Progenitor cell of endocrine pancreas (in vitro differentiated cells): ENCODE results near the gene CDC42EP3. TPM values are rescaled to one million over a fixed set of nuclear protein-coding genes. Genes with fewer than 3 reads are reported as not detected.

ENCODE experiments used
- DNase-seq: peaks from one replicate; pipeline ENCODE4 v3.0.0; 2021; ENCODE audit warnings: low spot score; ENCODE audit not compliant: unreplicated experiment
- H3K27ac Mint-ChIP-seq: 2 replicates; pipeline ENCODE4 v1.8.0; 2021; ENCODE audit warnings: mild to moderate bottlenecking, moderate library complexity, mixed read lengths
- H3K27me3 Mint-ChIP-seq: 2 replicates; pipeline ENCODE4 v1.8.0; 2021; ENCODE audit warnings: mixed read lengths
- H3K36me3 Mint-ChIP-seq: 2 replicates; pipeline ENCODE4 v1.8.0; 2022; ENCODE audit warnings: mixed read lengths; ENCODE audit not compliant: insufficient read depth
- H3K4me1 Mint-ChIP-seq: 2 replicates; pipeline ENCODE4 v1.8.0; 2021; ENCODE audit warnings: low read depth, mixed read lengths
- H3K4me3 Mint-ChIP-seq: 2 replicates; pipeline ENCODE4 v1.8.0; 2021; ENCODE audit warnings: low read depth, mild to moderate bottlenecking, moderate library complexity, mixed read lengths
- H3K9me3 Mint-ChIP-seq: 2 replicates; pipeline ENCODE4 v1.8.0; 2021; ENCODE audit warnings: low read depth, mixed read lengths
- CTCF ChIP-seq: fragments of 200-600 bp; sonication (generic); IDR thresholded peaks from one replicate; pipeline ENCODE4 v1.5.0; 2021; ENCODE audit warnings: antibody characterized with exemption, mild to moderate bottlenecking; ENCODE audit not compliant: unreplicated experiment
- total RNA-seq: library from RNA; stranded (reverse); gene quantifications from 2 replicates; pipeline ENCODE4 v1.2.1, GENCODE V29; 2021

The CDC42EP3 gene
- total RNA-seq, 1 donor from 2014 or later = 43.1 TPM

DNA sequence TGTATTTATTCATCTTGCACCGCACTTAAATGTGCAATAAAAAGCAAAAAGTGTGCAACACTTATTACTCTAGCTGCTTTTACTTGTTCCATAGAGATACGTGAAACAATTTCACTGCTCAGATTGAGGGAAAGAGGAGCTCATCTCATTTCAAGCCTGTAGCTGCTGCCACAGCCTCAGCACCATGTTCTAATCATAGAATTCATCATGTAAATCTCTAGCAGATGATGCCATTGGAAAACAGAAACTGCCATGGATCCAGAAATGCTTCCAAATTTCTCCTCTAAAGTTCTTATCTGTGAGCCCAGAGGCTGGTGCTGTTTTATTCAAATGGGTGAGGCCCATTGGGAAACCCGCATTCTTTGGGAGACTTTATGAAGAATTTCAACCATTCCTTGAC lies 2.0 kb downstream of the CDC42EP3 start:
- H3K9me3 Mint-ChIP-seq = no peaks in the 10 kb centered on the region
- no peak overlapping the region for H3K27ac Mint-ChIP-seq
- no peak for DNase-seq
- peak overlapping the region; percentile 85 for H3K4me3 Mint-ChIP-seq
- H3K27me3 Mint-ChIP-seq = no peaks in the 10 kb centered on the region
- H3K4me1 Mint-ChIP-seq = peaks cover 54% of the 10 kb centered on the region
- no peak for TF ChIP-seq CTCF
- H3K36me3 Mint-ChIP-seq = peaks cover 7% of the 10 kb centered on the region

DNA sequence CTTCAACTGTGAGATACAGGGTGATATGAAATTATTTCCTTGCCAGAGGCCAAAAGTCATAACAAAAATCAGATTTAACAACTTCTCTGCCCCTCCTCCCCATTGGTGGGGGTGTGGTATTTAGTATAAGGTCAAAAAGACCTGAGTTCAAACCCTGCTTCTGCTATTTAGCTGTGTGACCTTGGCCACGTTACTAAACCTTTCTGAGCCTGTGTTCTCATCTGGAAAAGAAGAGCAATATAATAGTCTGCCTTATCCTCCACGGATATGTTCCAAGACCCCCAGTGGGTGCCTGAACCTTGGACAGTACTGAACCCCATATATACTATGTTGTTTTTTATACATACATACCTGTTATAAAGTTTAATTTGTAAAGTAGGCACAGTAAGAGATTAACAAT lies 3.7 kb downstream of the CDC42EP3 start:
- Mint-ChIP-seq H3K4me3 (no peak overlapping the region), H3K9me3 (no peaks in the 10 kb centered on the region), H3K27me3 (no peaks in the 10 kb centered on the region), H3K27ac (no peak overlapping the region), H3K36me3 (peaks cover 14% of the 10 kb centered on the region), H3K4me1 (peaks cover 51% of the 10 kb centered on the region)
- no peak for DNase-seq
- TF ChIP-seq CTCF = no peak

DNA sequence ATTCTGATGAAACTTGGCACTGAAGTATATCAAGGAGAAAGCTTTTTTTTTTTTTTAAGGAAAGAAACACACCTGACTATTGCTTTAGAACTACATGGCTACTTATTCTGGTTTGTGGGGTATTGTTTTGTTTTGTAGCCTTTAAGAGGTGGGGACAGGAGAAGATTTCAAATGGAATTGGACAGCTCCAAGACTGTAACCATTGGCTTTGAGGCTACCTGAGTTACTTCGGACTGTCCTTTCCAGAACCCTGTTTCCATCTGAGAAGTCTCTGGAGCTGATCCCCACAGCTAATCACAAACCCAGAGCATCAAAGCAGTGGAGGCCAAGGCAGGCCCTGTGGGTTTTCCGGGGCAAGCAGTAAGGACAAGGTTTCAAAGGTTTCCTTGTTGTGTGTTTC lies 4.7 kb downstream of the CDC42EP3 start:
- Mint-ChIP-seq H3K4me1 (peaks cover 54% of the 10 kb centered on the region), H3K36me3 (peaks cover 17% of the 10 kb centered on the region), H3K9me3 (no peaks in the 10 kb centered on the region), H3K27ac (no peak overlapping the region), H3K4me3 (no peak overlapping the region), H3K27me3 (no peaks in the 10 kb centered on the region)
- DNase-seq = no peak
- TF ChIP-seq CTCF = no peak

DNA sequence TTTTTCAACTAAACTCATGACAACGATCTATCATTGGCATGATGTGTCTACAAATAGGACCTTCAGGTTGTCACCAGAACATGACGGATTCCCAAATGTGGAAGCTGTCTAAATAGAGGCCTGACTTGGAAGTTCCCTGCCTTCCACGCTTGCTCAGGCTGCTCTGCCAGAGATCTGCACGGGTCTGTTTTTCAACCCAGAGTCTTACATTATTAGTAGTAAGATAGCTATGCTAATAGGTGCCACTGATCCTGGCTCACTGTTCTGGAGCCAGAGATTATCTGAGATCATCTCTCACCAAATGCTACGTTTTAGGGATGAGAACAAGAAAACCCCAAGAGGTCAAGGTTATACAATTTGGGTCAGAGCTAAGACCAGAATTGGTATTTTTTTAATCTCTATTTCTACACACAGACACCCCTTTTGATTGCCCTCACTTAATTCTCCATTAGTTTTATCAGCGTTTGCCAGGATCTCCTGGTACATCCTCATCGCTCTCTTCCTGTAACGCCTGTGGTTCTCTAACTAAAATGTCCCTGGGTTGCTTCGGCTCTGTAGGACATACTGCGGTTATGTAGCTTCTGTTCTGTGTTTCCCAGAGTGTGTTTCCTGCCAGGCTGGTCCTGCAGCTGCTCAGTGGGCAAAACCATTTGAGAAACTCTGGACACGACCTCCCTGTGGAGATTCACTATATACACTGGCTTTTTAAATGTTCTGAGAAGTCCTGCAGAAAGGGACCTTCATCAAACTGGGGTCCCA lies 5.7 kb downstream of the CDC42EP3 start:
- Mint-ChIP-seq H3K4me1 (peaks cover 59% of the 10 kb centered on the region), H3K27ac (peak overlapping the region; percentile 88), H3K27me3 (no peaks in the 10 kb centered on the region), H3K9me3 (no peaks in the 10 kb centered on the region), H3K36me3 (peaks cover 20% of the 10 kb centered on the region), H3K4me3 (no peak overlapping the region)
- DNase-seq = no peak
- TF ChIP-seq CTCF = no peak

DNA sequence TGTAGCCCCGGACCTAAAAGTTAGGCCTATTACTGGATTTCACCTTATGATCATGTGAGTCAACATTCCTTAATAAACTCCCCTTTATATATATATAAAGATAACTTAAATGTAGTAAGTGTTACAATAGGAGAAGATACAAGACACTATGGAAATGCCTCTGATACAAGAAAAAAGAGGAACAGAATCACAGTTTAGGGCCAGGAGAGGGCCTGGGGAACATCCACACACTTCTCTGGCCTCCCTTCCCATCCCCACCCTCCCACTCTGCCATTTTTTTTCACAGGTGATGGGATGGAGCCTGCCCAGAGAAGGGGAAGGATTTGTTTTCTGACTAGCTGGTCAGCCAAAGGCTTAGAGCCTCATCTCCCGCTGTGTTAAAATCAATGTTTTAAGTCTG lies 6.4 kb downstream of the CDC42EP3 start:
- H3K9me3 Mint-ChIP-seq = no peaks in the 10 kb centered on the region
- H3K4me1 Mint-ChIP-seq = peaks cover 56% of the 10 kb centered on the region

More for the DNA sequence above, 6.4 kb downstream of the CDC42EP3 start:
- H3K27ac Mint-ChIP-seq = peak overlapping the region; percentile 88
- TF ChIP-seq CTCF = no peak
- H3K36me3 Mint-ChIP-seq = peaks cover 20% of the 10 kb centered on the region
- no peak overlapping the region for H3K4me3 Mint-ChIP-seq
- no peaks in the 10 kb centered on the region for H3K27me3 Mint-ChIP-seq
- no peak for DNase-seq
